B cell (primary cell): ENCODE data around the gene OIT3.

Experiments used
- CTCF ChIP-seq: fragments of 200-600 bp; IDR thresholded peaks from one replicate; pipeline ENCODE4 v1.8.0; 2022; ENCODE audit warnings: antibody characterized with exemption, mild to moderate bottlenecking
- EZH2 ChIP-seq: IDR thresholded peaks from 2 replicates; pipeline ENCODE4 v1.6.1; 2012; ENCODE audit warnings: borderline replicate concordance, low read depth, mild to moderate bottlenecking, moderate library complexity, low read length; ENCODE audit not compliant: insufficient read depth, poor library complexity, severe bottlenecking

GRCh38 chr10:72927485-72927884, 33.9 kb downstream of the OIT3 start:
- TF ChIP-seq EZH2 (no peak), CTCF (no peak)
